ENCODE measurements around the gene PAM.

The PAM gene

DNA sequence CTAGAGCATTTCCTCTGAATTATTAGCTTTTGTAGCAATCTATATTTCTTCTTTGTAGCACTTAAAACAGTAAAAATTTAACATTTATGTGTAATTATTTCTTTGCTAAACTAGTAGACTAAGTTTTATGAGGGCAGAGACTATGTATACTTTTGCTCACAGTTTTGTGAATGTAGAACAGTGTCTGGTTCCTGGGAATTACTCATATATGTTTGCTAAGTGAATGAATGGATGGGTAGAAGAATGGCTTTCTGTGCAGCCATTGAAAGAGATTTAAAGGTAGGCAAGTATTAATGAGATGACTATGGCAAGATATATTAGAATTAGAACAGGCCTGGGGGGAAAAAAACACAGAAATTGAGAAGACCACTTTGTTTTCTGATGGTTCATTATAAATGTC, 140.1 kb downstream of the PAM start:
- TF ChIP-seq CTCF (IDR thresholded peaks at IDR 0.05; ENCODE audit: borderline replicate concordance, control extremely low read depth, extremely low read depth, insufficient read depth, missing control alignments) = no peak
- no peak for DNase-seq (ENCODE audit: low spot score)
- in situ Hi-C loops (cut with MboI; ENCODE audit: low sequenced_read_pairs, unreplicated experiment) = no loop called here

DNA sequence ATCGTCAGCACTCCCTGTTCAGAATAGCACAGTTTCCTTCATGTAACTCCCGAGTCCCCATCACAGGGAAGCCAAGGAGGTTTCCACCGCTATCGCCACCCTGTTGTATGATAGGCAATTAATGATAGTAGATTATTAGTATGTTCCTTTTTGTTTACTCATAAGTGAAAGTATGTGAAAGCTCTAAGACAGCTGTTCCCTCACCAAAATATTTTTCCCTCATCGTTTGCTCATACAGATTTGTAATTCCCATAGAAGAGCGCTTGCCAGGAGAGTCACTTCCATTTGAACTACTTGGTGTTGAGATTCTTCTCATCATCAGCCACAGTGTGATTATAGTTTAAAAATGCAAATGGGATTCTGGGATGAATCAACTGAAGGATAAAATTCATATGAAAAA, 140.9 kb downstream of the PAM start:
- TF ChIP-seq CTCF (IDR thresholded peaks at IDR 0.05; ENCODE audit: borderline replicate concordance, control extremely low read depth, extremely low read depth, insufficient read depth, missing control alignments) = no peak
- in situ Hi-C loops (cut with MboI; ENCODE audit: low sequenced_read_pairs, unreplicated experiment) = no loop called here
- DNase-seq (ENCODE audit: low spot score) = no peak

DNA sequence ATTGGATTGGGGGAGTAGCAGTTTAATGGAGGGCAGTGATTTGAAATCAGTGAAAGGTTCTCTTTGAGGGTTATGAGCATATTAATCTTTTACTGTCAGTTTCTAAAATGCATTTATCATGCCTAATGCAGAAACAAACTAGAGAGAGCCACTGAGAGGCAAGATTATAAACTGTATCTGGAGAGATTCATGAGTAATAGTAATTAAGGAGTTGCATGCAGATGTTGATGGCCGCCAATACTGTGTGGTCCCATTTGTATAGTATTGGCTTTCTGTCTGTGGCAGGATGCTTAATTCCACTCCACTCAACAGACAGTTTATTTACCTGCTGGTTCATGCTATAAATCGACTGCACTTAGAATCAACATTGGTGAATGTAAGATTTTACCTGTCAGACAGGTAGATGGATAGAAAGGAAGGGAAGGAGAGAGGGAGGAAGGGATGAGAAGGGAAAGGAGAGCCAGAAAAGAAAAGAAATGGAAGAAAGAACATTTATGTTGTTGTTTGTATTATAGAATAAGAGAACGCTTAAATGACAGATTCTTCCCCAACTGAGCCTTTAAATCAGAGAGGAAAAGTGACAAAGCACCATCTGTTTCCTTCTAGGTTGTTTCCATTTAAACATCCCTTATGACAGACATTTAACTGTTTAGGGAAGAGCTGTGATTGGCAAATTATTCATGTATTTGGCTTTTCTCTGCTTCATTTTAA, 146.5 kb downstream of the PAM start:
- in situ Hi-C loops (cut with MboI; ENCODE audit: low sequenced_read_pairs, unreplicated experiment) = no loop called here
- TF ChIP-seq CTCF (IDR thresholded peaks at IDR 0.05; ENCODE audit: borderline replicate concordance, control extremely low read depth, extremely low read depth, insufficient read depth, missing control alignments) = no peak
- DNase-seq (ENCODE audit: low spot score) = no peak

DNA sequence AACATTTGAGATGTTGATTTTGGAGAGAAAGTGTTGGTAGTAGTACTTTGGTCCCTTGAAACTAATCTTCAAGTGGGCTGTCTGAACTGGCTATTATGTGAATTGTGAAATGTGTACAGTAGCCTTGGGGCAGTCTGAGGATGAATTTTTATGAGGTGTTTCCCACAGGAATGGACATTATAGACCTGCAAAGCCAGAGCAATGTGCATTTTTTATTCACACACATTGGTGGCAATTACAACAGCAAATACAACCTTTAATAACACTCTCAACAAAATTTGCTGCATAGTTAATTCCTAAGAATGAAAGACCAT, 147.0 kb downstream of the PAM start:
- DNase-seq (ENCODE audit: low spot score) = no peak
- no peak for TF ChIP-seq CTCF (IDR thresholded peaks at IDR 0.05; ENCODE audit: borderline replicate concordance, control extremely low read depth, extremely low read depth, insufficient read depth, missing control alignments)
- in situ Hi-C loops (cut with MboI; ENCODE audit: low sequenced_read_pairs, unreplicated experiment) = no loop called here

DNA sequence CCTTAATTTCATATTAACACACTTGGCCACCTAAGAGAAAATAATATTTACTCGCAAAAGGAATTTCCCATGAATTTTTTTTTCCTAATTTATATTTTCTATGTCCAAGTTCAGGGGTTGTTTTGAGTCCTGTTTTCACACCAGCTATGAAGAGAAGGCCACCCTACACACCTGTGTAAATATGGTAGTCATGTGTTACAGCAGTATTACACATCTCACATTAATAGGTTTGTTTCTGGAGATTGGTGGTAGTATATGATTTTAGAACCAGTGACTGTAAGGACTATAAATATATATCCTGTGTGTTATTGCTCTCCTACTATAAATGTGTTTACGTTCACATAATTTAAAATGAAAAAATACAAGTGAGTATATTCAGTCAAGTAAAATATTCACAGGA, 147.5 kb downstream of the PAM start:
- TF ChIP-seq CTCF (IDR thresholded peaks at IDR 0.05; ENCODE audit: borderline replicate concordance, control extremely low read depth, extremely low read depth, insufficient read depth, missing control alignments) = no peak
- no peak for DNase-seq (ENCODE audit: low spot score)
- in situ Hi-C loops (cut with MboI; ENCODE audit: low sequenced_read_pairs, unreplicated experiment) = no loop called here

- in situ Hi-C loops (cut with MboI; ENCODE audit: low sequenced_read_pairs, unreplicated experiment) = no loop called here
- no peak for TF ChIP-seq CTCF (IDR thresholded peaks at IDR 0.05; ENCODE audit: borderline replicate concordance, control extremely low read depth, extremely low read depth, insufficient read depth, missing control alignments)
- no peak for DNase-seq (ENCODE audit: low spot score)
These were observed 148.2 kb downstream of the PAM start for GRCh38 chr5:102903074-102903871.

Data from GM13976 (cell line).